H9 (cell line): Measurements from ENCODE around the gene USP46. TPM values are rescaled to one million over a fixed set of nuclear protein-coding genes. Genes with fewer than 3 reads are reported as not detected.

Experiments
- DNase-seq: peaks from one replicate; pipeline ENCODE4 v3.0.0-alpha.2; 2017
- H2AFZ ChIP-seq: one replicate; pipeline ENCODE4 v1.6.1; 2013; ENCODE audit warnings: mild to moderate bottlenecking, low read length, control low read depth, moderate library complexity
- H2AK5ac ChIP-seq: 2 replicates; pipeline ENCODE4 v1.6.1; 2013; ENCODE audit warnings: low read length, control low read depth, mixed read lengths; ENCODE audit not compliant: insufficient read length
- H2BK120ac ChIP-seq: one replicate; pipeline ENCODE4 v1.6.1; 2013; ENCODE audit warnings: low read depth, mild to moderate bottlenecking, low read length, control low read depth, inconsistent platforms; ENCODE audit not compliant: poor library complexity, severe bottlenecking
- H2BK12ac ChIP-seq: 2 replicates; pipeline ENCODE4 v1.6.1; 2013; ENCODE audit warnings: low read length, control low read depth, mixed read lengths, low read depth; ENCODE audit not compliant: insufficient read length
- H2BK15ac ChIP-seq: 2 replicates; pipeline ENCODE4 v1.6.1; 2013; ENCODE audit warnings: low read depth, low read length, control low read depth
- H2BK20ac ChIP-seq: one replicate; pipeline ENCODE4 v1.6.1; 2013; ENCODE audit warnings: low read depth, mild to moderate bottlenecking, low read length, control low read depth, inconsistent platforms; ENCODE audit not compliant: poor library complexity, severe bottlenecking
- H2BK5ac ChIP-seq: 2 replicates; pipeline ENCODE4 v1.6.1; 2013; ENCODE audit warnings: low read length, control low read depth, mixed read lengths; ENCODE audit not compliant: insufficient read length
- H3K14ac ChIP-seq: 2 replicates; pipeline ENCODE4 v1.6.1; 2013; ENCODE audit warnings: low read length, control low read depth; ENCODE audit not compliant: insufficient read depth
- H3K18ac ChIP-seq: 2 replicates; pipeline ENCODE4 v1.6.1; 2013; ENCODE audit warnings: low read depth, mild to moderate bottlenecking, mixed read lengths, low read length, control low read depth; ENCODE audit not compliant: insufficient read length
- H3K23ac ChIP-seq: 2 replicates; pipeline ENCODE4 v1.6.1; 2013; ENCODE audit warnings: low read length, control low read depth, mixed read lengths, low read depth; ENCODE audit not compliant: insufficient read length
- H3K23me2 ChIP-seq: 2 replicates; pipeline ENCODE4 v1.6.1; 2013; ENCODE audit warnings: low read depth, mild to moderate bottlenecking, mixed read lengths, low read length, control low read depth; ENCODE audit not compliant: insufficient read length, poor library complexity, severe bottlenecking
- H3K27ac ChIP-seq: 2 replicates; pipeline ENCODE4 v1.5.1; 2013; ENCODE audit warnings: low read length, control low read depth, mixed read lengths, low read depth; ENCODE audit not compliant: insufficient read length
- H3K27me3 ChIP-seq: 2 replicates; pipeline ENCODE4 v1.6.1; 2013; ENCODE audit warnings: low read length, control low read depth, inconsistent platforms; ENCODE audit not compliant: insufficient read depth
- H3K4ac ChIP-seq: 2 replicates; pipeline ENCODE4 v1.6.1; 2013; ENCODE audit warnings: low read depth, mild to moderate bottlenecking, control low read depth, inconsistent platforms, low read length, moderate library complexity
- H3K4me1 ChIP-seq: 2 replicates; pipeline ENCODE4 v1.6.1; 2013; ENCODE audit warnings: low read length, control low read depth, inconsistent platforms; ENCODE audit not compliant: insufficient read depth
- H3K4me2 ChIP-seq: 2 replicates; pipeline ENCODE4 v1.6.1; 2013; ENCODE audit warnings: low read length, control low read depth, mixed read lengths; ENCODE audit not compliant: insufficient read length, insufficient read depth
- H3K56ac ChIP-seq: 2 replicates; pipeline ENCODE4 v1.6.1; 2013; ENCODE audit warnings: low read depth, mild to moderate bottlenecking, mixed read lengths, low read length, control low read depth; ENCODE audit not compliant: insufficient read length
- H3K79me1 ChIP-seq: 2 replicates; pipeline ENCODE4 v1.6.1; 2013; ENCODE audit warnings: low read depth, mild to moderate bottlenecking, moderate library complexity, low read length, control low read depth, inconsistent platforms; ENCODE audit not compliant: insufficient read depth, poor library complexity, severe bottlenecking
- H3K79me2 ChIP-seq: 2 replicates; pipeline ENCODE4 v1.6.1; 2013; ENCODE audit warnings: low read length, control low read depth, inconsistent platforms; ENCODE audit not compliant: insufficient read depth
- H3K9ac ChIP-seq: 2 replicates; pipeline ENCODE4 v1.6.1; 2013; ENCODE audit warnings: low read length, control low read depth, mixed read lengths; ENCODE audit not compliant: insufficient read length; ENCODE audit errors: extremely low read depth
- H3K9me3 ChIP-seq: one replicate; pipeline ENCODE4 v1.6.1; 2013; ENCODE audit warnings: low read depth, low read length, inconsistent platforms; ENCODE audit not compliant: control insufficient read depth
- H3T11ph ChIP-seq: one replicate; pipeline ENCODE4 v1.6.1; 2013; ENCODE audit warnings: mild to moderate bottlenecking, low read length, control low read depth, inconsistent platforms
- H4K20me1 ChIP-seq: one replicate; pipeline ENCODE4 v1.6.1; 2013; ENCODE audit not compliant: control insufficient read depth, insufficient read length, insufficient read depth
- H4K5ac ChIP-seq: 2 replicates; pipeline ENCODE4 v1.6.1; 2013; ENCODE audit warnings: low read depth, mild to moderate bottlenecking, mixed read lengths, low read length, control low read depth; ENCODE audit not compliant: insufficient read length
- H4K8ac ChIP-seq: replicated peaks from 2 replicates; pipeline ENCODE4 v1.6.1; 2013; ENCODE audit warnings: low read length, control low read depth, mixed read lengths, low read depth; ENCODE audit not compliant: insufficient read length
- H4K91ac ChIP-seq: 2 replicates; pipeline ENCODE4 v1.6.1; 2013; ENCODE audit warnings: low read depth, mild to moderate bottlenecking, moderate library complexity, mixed read lengths, low read length, control low read depth; ENCODE audit not compliant: insufficient read length
- H3K27ac Mint-ChIP-seq, 3 experiments: 2 replicates in 2 of 3; 3 replicates in 1 of 3; pipeline ENCODE4 v1.8.0; 2020 to 2021; ENCODE audit warnings: mixed read lengths in 3 of 3, mild to moderate bottlenecking in 1 of 3, moderate library complexity in 1 of 3
- H3K27me3 Mint-ChIP-seq: 2 replicates; pipeline ENCODE4 v1.8.0; 2021; ENCODE audit warnings: low read depth, mild to moderate bottlenecking, moderate library complexity, mixed read lengths
- H3K36me3 Mint-ChIP-seq, 3 experiments: 2 replicates in 2 of 3; 3 replicates in 1 of 3; pipeline ENCODE4 v1.8.0; 2020 to 2021; ENCODE audit warnings: low read depth in 3 of 3, mixed read lengths in 3 of 3; ENCODE audit not compliant: insufficient read depth in 1 of 3
- H3K4me1 Mint-ChIP-seq, 2 experiments: 2 replicates each; pipeline ENCODE4 v1.8.0; 2020; ENCODE audit warnings: mixed read lengths in 2 of 2
- H3K4me3 Mint-ChIP-seq, 2 experiments: 2 replicates in 1 of 2; 3 replicates in 1 of 2; pipeline ENCODE4 v1.8.0; 2020 to 2021; ENCODE audit warnings: mild to moderate bottlenecking in 2 of 2, mixed read lengths in 2 of 2, moderate library complexity in 1 of 2
- H3K9me3 Mint-ChIP-seq, 2 experiments: 2 replicates in 1 of 2; 3 replicates in 1 of 2; pipeline ENCODE4 v1.8.0; 2020; ENCODE audit warnings: mild to moderate bottlenecking in 2 of 2, mixed read lengths in 2 of 2, moderate library complexity in 1 of 2
- WGBS: extraction: QIAGEN DNeasy Blood & Tissue Kit; methylation state at CpG from one replicate; pipeline ENCODE4 v1.1.7; 2013; ENCODE audit warnings: missing lambda C conversion rate, low lambda C conversion rate, mixed read lengths; ENCODE audit not compliant: insufficient read length; ENCODE audit errors: extremely low coverage; 5-methylcytosine and 5-hydroxymethylcytosine counted together
- total RNA-seq: library from RNA; stranded (reverse); gene quantifications from 2 replicates; pipeline ENCODE4 v1.2.1, GENCODE V29; 2021
- TF ChIP-seq, protein P1 (sequence below): fragments of 200-600 bp; sonication (generic); conservative IDR thresholded peaks from 3 replicates; pipeline ENCODE4 v1.8.0; 2021; ENCODE audit warnings: antibody characterized with exemption, mild to moderate bottlenecking

Gene USP46
- total RNA-seq, 1 experiment from 2014 or later, result 59.8 TPM

- Histone ChIP-seq H2BK5ac (no peak overlapping the region), H3K4ac (no peak overlapping the region), H2BK120ac (no peak overlapping the region), H3T11ph (no peak overlapping the region), H3K23ac (no peak overlapping the region), H2AFZ (no peak overlapping the region), H3K27ac (no peak overlapping the region), H4K91ac (no peak overlapping the region), H3K79me1 (no peaks in the 10 kb centered on the region), H3K23me2 (no peaks in the 10 kb centered on the region), H3K27me3 (no peaks in the 10 kb centered on the region), H3K18ac (no peak overlapping the region), H2BK20ac (no peak overlapping the region), H4K20me1 (no peaks in the 10 kb centered on the region), H2BK15ac (no peak overlapping the region), H3K9ac (no peak overlapping the region), H2AK5ac (no peak overlapping the region), H3K4me2 (no peak overlapping the region), H4K8ac (no peak overlapping the region), H3K79me2 (no peaks in the 10 kb centered on the region), H3K9me3 (no peaks in the 10 kb centered on the region), H3K14ac (no peak overlapping the region), H4K5ac (no peak overlapping the region), H3K4me1 (no peaks in the 10 kb centered on the region), H3K56ac (no peak overlapping the region), H2BK12ac (no peak overlapping the region)
- Mint-ChIP-seq H3K4me1 (peaks cover 14 to 15% of the 10 kb centered on the region in 2 experiments), H3K36me3 (peaks cover 0 to 9% (median 0%) of the 10 kb centered on the region in 3 experiments; a peak in 2 of 7 replicates), H3K9me3 (no peaks in the 10 kb centered on the region), H3K4me3 (no peak overlapping the region), H3K27me3 (no peaks in the 10 kb centered on the region; the same call in 1 of the 2 replicates), H3K27ac (no peak overlapping the region)
- no CpG with 5 or more reads among the region's 1 CpG for WGBS
- TF ChIP-seq, protein P1, sequence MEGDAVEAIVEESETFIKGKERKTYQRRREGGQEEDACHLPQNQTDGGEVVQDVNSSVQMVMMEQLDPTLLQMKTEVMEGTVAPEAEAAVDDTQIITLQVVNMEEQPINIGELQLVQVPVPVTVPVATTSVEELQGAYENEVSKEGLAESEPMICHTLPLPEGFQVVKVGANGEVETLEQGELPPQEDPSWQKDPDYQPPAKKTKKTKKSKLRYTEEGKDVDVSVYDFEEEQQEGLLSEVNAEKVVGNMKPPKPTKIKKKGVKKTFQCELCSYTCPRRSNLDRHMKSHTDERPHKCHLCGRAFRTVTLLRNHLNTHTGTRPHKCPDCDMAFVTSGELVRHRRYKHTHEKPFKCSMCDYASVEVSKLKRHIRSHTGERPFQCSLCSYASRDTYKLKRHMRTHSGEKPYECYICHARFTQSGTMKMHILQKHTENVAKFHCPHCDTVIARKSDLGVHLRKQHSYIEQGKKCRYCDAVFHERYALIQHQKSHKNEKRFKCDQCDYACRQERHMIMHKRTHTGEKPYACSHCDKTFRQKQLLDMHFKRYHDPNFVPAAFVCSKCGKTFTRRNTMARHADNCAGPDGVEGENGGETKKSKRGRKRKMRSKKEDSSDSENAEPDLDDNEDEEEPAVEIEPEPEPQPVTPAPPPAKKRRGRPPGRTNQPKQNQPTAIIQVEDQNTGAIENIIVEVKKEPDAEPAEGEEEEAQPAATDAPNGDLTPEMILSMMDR, result no peak
- DNase-seq, result no peak
Measured at GRCh38 chr4:52575406-52575805, 83.7 kb downstream of the USP46 start.
